ENCODE measurements around the gene PPP1R1C. TPM values are rescaled to one million over a fixed set of nuclear protein-coding genes. Genes with fewer than 3 reads are reported as not detected.

PPP1R1C gene
- total RNA-seq, 2 donors from 2014 or later, result 2.8 to 6.1 TPM

- H3K9me3 ChIP-seq (ENCODE audit: control insufficient read depth, low read length), result peaks cover 7% of the 10 kb centered on the region
- peaks cover 2% of the 10 kb centered on the region for H3K9me3 Mint-ChIP-seq
- H3K27ac Mint-ChIP-seq, result no peak overlapping the region
- no peaks in the 10 kb centered on the region for H3K27me3 ChIP-seq (ENCODE audit: control insufficient read depth, insufficient read depth, low read length, poor library complexity, severe bottlenecking)
- H3K27me3 Mint-ChIP-seq (ENCODE audit: insufficient read depth), result no peaks in the 10 kb centered on the region
- no peak overlapping the region for H3K4me3 ChIP-seq (ENCODE audit: low read length)
- no peaks in the 10 kb centered on the region for H3K4me1 ChIP-seq (ENCODE audit: control insufficient read depth, insufficient read depth, low read length)
- H3K9ac ChIP-seq (ENCODE audit: extremely low read depth, low read length, poor library complexity, severe bottlenecking), result no peak overlapping the region
- WGBS, 2 experiments (ENCODE audit: insufficient coverage in 1 of 2, insufficient read length in 1 of 2), result 90 to 100% methylated on average over 5 of the region's 5 CpGs
- DNase-seq, result peak; percentile 42
- no peak for TF ChIP-seq CTCF (conservative IDR thresholded peaks at IDR 0.05)
- H3K36me3 ChIP-seq (ENCODE audit: control insufficient read depth, insufficient read depth, low read length), result no peaks in the 10 kb centered on the region
- H3K36me3 Mint-ChIP-seq (ENCODE audit: low read depth), result no peaks in the 10 kb centered on the region
- H3K27ac ChIP-seq (ENCODE audit: low read depth, low read length), result no peak overlapping the region
- no peaks in the 10 kb centered on the region for H3K4me1 Mint-ChIP-seq
- H3K4me3 Mint-ChIP-seq, result no peak overlapping the region
Measured at GRCh38 chr2:182015334-182016109, 29.9 kb downstream of the PPP1R1C start.

- WGBS, 2 experiments (ENCODE audit: insufficient coverage in 1 of 2, insufficient read length in 1 of 2), result 89 to 100% methylated on average over 1 of the region's 1 CpG
- no peaks in the 10 kb centered on the region for H3K4me1 Mint-ChIP-seq
- peaks cover 16% of the 10 kb centered on the region for H3K9me3 ChIP-seq (ENCODE audit: control insufficient read depth, low read length)
Measured at GRCh38 chr2:182018218-182018617, 32.6 kb downstream of the PPP1R1C start.

GRCh38 chr2:182019731-182020130, 34.1 kb downstream of the PPP1R1C start:
- WGBS, 2 experiments (ENCODE audit: insufficient coverage in 1 of 2, insufficient read length in 1 of 2), result 92 to 98% methylated on average over 2 of the region's 2 CpGs
- no peak overlapping the region for H3K4me3 Mint-ChIP-seq
- H3K9me3 Mint-ChIP-seq, result peaks cover 17% of the 10 kb centered on the region
- no peak for TF ChIP-seq CTCF (conservative IDR thresholded peaks at IDR 0.05)
- no peaks in the 10 kb centered on the region for H3K36me3 Mint-ChIP-seq (ENCODE audit: low read depth)
- Histone ChIP-seq H3K4me1 (ENCODE audit: control insufficient read depth, insufficient read depth, low read length) (no peaks in the 10 kb centered on the region), H3K27ac (ENCODE audit: low read depth, low read length) (no peak overlapping the region), H3K4me3 (ENCODE audit: low read length) (no peak overlapping the region), H3K9me3 (ENCODE audit: control insufficient read depth, low read length) (peaks cover 23% of the 10 kb centered on the region), H3K9ac (ENCODE audit: extremely low read depth, low read length, poor library complexity, severe bottlenecking) (no peak overlapping the region), H3K36me3 (ENCODE audit: control insufficient read depth, insufficient read depth, low read length) (no peaks in the 10 kb centered on the region), H3K27me3 (ENCODE audit: control insufficient read depth, insufficient read depth, low read length, poor library complexity, severe bottlenecking) (no peaks in the 10 kb centered on the region)
- DNase-seq, result no peak
- no peaks in the 10 kb centered on the region for H3K4me1 Mint-ChIP-seq
- H3K27me3 Mint-ChIP-seq (ENCODE audit: insufficient read depth), result no peaks in the 10 kb centered on the region
- H3K27ac Mint-ChIP-seq, result no peak overlapping the region

More at GRCh38 chr2:182018218-182018617, 32.6 kb downstream of the PPP1R1C start:
- Mint-ChIP-seq H3K36me3 (ENCODE audit: low read depth) (no peaks in the 10 kb centered on the region), H3K27me3 (ENCODE audit: insufficient read depth) (no peaks in the 10 kb centered on the region), H3K9me3 (peaks cover 7% of the 10 kb centered on the region), H3K27ac (no peak overlapping the region), H3K4me3 (no peak overlapping the region)
- H3K4me3 ChIP-seq (ENCODE audit: low read length), result no peak overlapping the region
- DNase-seq, result no peak
- H3K27me3 ChIP-seq (ENCODE audit: control insufficient read depth, insufficient read depth, low read length, poor library complexity, severe bottlenecking), result no peaks in the 10 kb centered on the region
- TF ChIP-seq CTCF (conservative IDR thresholded peaks at IDR 0.05), result no peak
- H3K9ac ChIP-seq (ENCODE audit: extremely low read depth, low read length, poor library complexity, severe bottlenecking), result no peak overlapping the region
- no peaks in the 10 kb centered on the region for H3K4me1 ChIP-seq (ENCODE audit: control insufficient read depth, insufficient read depth, low read length)
- no peaks in the 10 kb centered on the region for H3K36me3 ChIP-seq (ENCODE audit: control insufficient read depth, insufficient read depth, low read length)
- no peak overlapping the region for H3K27ac ChIP-seq (ENCODE audit: low read depth, low read length)
